ENCODE measurements around the gene CIITA.

The CIITA gene

DNA sequence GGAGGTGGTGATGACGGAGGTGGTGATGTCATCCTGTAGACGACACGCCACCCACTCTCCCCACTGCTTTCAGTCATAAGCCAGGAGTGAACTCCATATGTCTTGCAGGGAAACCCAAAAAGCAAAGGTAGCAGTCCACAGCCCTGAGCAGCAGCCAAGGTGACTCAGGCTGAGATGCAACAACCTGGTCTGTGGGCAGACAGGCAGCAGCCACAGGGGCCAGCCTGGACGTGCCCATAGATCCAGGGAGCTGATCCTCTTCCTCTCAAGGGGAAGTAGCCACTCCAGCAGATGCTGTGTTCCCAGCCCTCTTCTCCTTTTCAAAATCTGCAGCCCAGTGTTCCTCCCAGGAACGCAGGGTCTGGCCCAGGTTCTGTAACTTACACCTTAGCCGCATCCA lies 17.3 kb upstream of the CIITA start:
- ChIA-PET CTCF (no interaction called here), POLR2A (ENCODE audit: low non-redundant PET) (no interaction called here)
- H3K27ac ChIP-seq: peak overlapping the region; percentile 18; the same call in 1 of the 2 replicates
- TF ChIP-seq, protein P1, sequence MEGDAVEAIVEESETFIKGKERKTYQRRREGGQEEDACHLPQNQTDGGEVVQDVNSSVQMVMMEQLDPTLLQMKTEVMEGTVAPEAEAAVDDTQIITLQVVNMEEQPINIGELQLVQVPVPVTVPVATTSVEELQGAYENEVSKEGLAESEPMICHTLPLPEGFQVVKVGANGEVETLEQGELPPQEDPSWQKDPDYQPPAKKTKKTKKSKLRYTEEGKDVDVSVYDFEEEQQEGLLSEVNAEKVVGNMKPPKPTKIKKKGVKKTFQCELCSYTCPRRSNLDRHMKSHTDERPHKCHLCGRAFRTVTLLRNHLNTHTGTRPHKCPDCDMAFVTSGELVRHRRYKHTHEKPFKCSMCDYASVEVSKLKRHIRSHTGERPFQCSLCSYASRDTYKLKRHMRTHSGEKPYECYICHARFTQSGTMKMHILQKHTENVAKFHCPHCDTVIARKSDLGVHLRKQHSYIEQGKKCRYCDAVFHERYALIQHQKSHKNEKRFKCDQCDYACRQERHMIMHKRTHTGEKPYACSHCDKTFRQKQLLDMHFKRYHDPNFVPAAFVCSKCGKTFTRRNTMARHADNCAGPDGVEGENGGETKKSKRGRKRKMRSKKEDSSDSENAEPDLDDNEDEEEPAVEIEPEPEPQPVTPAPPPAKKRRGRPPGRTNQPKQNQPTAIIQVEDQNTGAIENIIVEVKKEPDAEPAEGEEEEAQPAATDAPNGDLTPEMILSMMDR (conservative IDR thresholded peaks at IDR 0.05; ENCODE audit: low read depth): no peak
- peak; percentile 28 for DNase-seq (ENCODE audit: low spot score)

DNA sequence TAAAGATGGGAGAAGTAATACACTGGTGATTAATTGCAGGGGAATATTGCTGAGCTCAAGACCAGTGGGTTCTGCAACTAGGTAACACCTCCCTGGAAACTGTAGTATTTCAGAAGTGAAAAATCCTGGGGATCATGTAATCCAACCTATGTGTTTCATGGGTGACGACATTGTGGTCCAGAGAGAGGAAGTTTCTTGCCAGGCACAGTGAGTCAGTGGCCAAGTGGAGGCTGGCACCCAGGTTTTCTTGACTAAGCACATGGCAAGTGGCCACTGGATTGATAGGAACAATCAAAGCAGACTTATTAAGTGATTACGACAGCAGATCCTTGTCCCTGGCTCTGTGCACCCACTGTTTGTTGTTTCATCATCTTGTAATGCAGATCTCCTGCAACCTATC lies 14.6 kb upstream of the CIITA start:
- peak; percentile 75 for DNase-seq (ENCODE audit: low spot score)
- CTCF ChIA-PET: interaction anchor here (1.1 kb wide), 1 partner anchor 19 kb away, joined by 3 read pairs; no protein-coding TSS in a partner anchor
- POLR2A ChIA-PET (ENCODE audit: low non-redundant PET): no interaction called here
- no peak overlapping the region for H3K27ac ChIP-seq
- TF ChIP-seq, protein P1 (conservative IDR thresholded peaks at IDR 0.05; ENCODE audit: low read depth): no peak

DNA sequence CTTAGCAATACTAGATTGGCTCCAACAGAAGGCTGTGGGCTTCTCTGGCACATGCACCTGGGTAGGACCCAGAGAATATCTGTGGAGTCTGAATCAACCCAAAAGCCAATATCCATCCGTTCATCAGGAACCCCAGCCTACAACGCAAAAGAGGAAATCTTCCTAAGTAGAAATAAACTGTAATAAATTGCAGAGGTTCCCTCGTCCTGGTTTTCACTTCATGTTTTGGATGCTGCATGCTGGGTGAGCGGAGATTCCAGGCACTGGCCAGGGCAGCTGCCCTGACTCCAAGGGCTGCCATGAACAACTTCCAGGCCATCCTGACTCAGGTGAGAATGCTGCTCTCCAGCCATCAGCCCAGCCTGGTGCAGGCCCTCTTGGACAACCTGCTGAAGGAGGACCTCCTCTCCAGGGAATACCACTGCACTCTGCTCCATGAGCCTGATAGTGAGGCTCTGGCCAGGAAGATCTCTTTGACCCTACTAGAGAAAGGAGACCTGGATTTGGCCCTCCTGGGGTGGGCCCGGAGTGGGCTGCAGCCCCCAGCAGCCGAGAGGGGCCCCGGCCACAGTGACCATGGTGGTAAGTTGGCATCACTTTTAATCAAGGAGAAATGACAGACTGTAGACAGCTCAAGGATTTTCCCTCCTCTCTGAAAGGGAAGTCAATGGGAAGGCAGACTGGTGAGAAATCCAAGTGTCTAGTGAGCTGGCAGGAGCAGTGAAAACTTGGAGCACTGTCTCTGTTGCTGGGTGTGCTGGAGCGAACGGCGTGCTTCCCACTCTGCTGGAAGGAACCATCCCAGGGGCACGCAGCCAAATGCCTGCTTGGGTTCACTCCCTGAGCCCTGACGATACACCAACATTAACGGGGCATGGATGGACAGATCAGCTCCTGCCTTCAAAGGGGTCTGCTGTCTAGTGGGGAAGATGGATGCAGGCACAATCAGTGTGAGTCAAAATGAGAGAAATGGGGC lies 10.7 kb upstream of the CIITA start:
- DNase-seq (ENCODE audit: low spot score): no peak
- ChIA-PET CTCF (interaction anchor here (1.1 kb wide), 1 partner anchor 52 kb away, joined by 4 read pairs; no protein-coding TSS in a partner anchor), POLR2A (ENCODE audit: low non-redundant PET) (no interaction called here)
- peak overlapping the region; percentile 9; the same call in 1 of the 2 replicates for H3K27ac ChIP-seq
- TF ChIP-seq, protein P1 (conservative IDR thresholded peaks at IDR 0.05; ENCODE audit: low read depth): no peak

DNA sequence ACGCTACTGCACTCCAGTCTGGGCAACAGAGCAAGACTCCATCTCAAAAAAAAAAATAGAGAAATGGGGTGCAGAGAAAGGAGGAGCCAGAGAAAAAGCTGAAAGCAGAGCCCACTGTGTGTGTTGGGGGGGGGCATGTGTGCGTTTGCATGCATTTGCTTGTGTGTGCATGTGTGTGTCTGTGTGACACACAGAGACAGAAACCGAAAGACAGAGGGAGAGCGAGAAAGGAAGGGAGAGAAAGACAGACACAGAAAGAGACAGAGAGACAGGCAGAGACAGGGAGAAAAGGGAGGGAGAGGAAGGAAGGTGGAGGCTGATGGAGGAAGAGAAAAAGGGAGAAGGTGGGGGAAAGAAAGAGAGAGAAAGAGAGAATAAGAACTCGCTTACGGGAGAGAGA lies 9.8 kb upstream of the CIITA start:
- H3K27ac ChIP-seq: no peak overlapping the region
- TF ChIP-seq, protein P1 (conservative IDR thresholded peaks at IDR 0.05; ENCODE audit: low read depth): no peak
- CTCF ChIA-PET: interaction anchor here (1.1 kb wide), 1 partner anchor 51 kb away, joined by 4 read pairs; no protein-coding TSS in a partner anchor
- POLR2A ChIA-PET (ENCODE audit: low non-redundant PET): no interaction called here
- DNase-seq (ENCODE audit: low spot score): no peak

DNA sequence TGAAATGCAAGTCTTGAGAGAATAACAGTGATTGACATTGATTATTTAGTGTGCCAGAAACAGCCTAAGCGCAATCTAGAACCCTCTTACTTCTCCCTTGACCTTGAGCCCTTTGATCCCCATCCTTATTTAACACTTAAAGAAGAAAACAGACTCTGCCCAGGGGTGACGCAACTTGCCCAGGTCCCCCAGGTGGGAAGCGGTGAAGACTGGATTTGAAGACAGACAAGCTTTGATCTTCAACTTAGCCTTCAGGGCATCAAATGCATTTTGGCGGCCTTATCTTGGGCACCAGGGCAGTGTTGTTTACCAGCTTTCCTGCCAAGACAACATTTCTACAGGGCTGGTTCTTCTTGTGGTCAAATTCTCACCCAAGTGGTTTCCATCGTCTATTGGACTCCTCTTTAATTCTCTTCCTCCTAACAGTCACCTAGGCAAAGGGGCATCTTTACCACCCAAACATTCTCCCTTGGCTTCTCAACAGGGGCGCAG lies 8.9 kb upstream of the CIITA start:
- ChIA-PET CTCF (interaction anchor here (0.9 kb wide), 1 partner anchor 51 kb away, joined by 3 read pairs; no protein-coding TSS in a partner anchor), POLR2A (ENCODE audit: low non-redundant PET) (no interaction called here)
- TF ChIP-seq, protein P1 (conservative IDR thresholded peaks at IDR 0.05; ENCODE audit: low read depth): no peak
- no peak overlapping the region for H3K27ac ChIP-seq
- no peak for DNase-seq (ENCODE audit: low spot score)

DNA sequence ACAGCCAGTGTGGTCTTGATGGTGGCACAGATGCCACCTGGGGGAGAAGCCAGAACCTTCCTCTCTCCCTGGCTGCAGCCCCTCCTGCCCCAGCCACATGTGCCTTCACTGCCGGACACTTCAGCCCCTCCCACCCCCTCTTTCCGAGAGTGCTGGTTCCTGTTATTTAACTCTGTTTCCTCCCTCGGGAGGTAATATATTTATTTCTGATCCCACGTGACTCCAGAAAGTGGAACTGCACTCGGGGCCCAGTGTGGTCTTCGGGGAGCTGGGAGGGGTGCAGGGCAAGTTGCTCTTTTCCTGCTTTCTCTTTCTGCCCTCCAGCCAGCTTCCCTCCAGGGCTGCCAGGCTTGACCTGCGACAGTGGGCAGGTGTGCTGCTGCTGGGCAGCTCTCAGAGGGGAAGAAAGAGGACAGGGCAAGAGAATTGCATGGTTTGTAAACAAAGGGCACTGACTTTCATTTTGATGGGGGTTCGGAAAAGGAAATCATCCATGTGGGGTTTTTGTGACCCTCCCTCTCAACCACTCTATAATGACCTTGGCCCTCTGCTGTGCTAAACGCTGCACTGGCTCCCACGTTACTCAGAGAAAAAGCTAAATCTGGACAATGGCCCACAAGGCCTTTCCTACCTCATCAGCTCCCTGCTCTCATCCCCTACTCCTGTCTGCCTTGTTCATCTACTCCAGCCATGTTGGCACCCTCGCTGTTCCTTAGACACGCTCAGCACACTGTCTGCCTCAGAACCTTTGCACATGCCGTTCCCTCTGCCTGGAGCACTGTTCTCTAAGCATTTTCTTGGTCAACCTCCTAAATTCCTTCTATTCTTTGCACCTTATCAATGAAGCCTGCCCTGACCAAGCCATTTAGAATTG lies 8.2 kb upstream of the CIITA start:
- ChIA-PET CTCF (interaction anchor here (0.9 kb wide), 1 partner anchor 50 kb away, joined by 3 read pairs; no protein-coding TSS in a partner anchor), POLR2A (ENCODE audit: low non-redundant PET) (no interaction called here)
- no peak for DNase-seq (ENCODE audit: low spot score)
- no peak overlapping the region for H3K27ac ChIP-seq
- TF ChIP-seq, protein P1 (conservative IDR thresholded peaks at IDR 0.05; ENCODE audit: low read depth): no peak
